SK-N-SH treated with all-trans-retinoic acid at 6 μM for 48 hours (cell line): ENCODE results near the gene ALDH1A2.

ENCODE experiments used
- ARNTL ChIP-seq: fragments of 450-650 bp; formaldehyde crosslinking; IDR thresholded peaks from 2 replicates; pipeline ENCODE4 v1.5.0; 2020; ENCODE audit warnings: low read depth, mild to moderate bottlenecking, moderate library complexity, borderline replicate concordance
- CREB5 ChIP-seq: fragments of 250-450 bp; sonication (Bioruptor Pico); IDR thresholded peaks from 2 replicates; pipeline ENCODE4 v1.5.1; 2020; ENCODE audit warnings: low read depth, mild to moderate bottlenecking, moderate library complexity
- ESRRG ChIP-seq: fragments of 250-450 bp; sonication (Bioruptor Pico); IDR thresholded peaks from 2 replicates; pipeline ENCODE4 v1.6.1; 2021; ENCODE audit warnings: mild to moderate bottlenecking
- GLIS3 ChIP-seq: fragments of 250-450 bp; sonication (Bioruptor Pico); IDR thresholded peaks from 2 replicates; pipeline ENCODE4 v1.5.0; 2020; ENCODE audit warnings: mild to moderate bottlenecking, moderate library complexity
- ISL1 ChIP-seq: fragments of 250-450 bp; sonication (Bioruptor Pico); IDR thresholded peaks from 2 replicates; pipeline ENCODE4 v2.1.2; 2022; ENCODE audit warnings: mild to moderate bottlenecking, moderate library complexity
- OSR1 ChIP-seq: fragments of 250-450 bp; sonication (Bioruptor Pico); IDR thresholded peaks from 2 replicates; pipeline ENCODE4 v1.8.0; 2022; ENCODE audit warnings: moderate library complexity, mild to moderate bottlenecking, inconsistent platforms
- PATZ1 ChIP-seq: fragments of 250-450 bp; sonication (Bioruptor Pico); IDR thresholded peaks from 2 replicates; pipeline ENCODE4 v1.8.0; 2020; ENCODE audit warnings: mild to moderate bottlenecking, moderate library complexity, borderline replicate concordance
- PPARA ChIP-seq: fragments of 250-450 bp; sonication (Bioruptor Pico); IDR thresholded peaks from 2 replicates; pipeline ENCODE4 v1.5.0; 2020; ENCODE audit warnings: mild to moderate bottlenecking, borderline replicate concordance
- SNAI2 ChIP-seq: fragments of 250-450 bp; sonication (Bioruptor Pico); IDR thresholded peaks from 2 replicates; pipeline ENCODE4 v1.5.0; 2020; ENCODE audit warnings: mild to moderate bottlenecking, moderate library complexity
- TOX ChIP-seq: fragments of 250-450 bp; sonication (Bioruptor Pico); IDR thresholded peaks from 2 replicates; pipeline ENCODE4 v1.8.0; 2021; ENCODE audit warnings: mild to moderate bottlenecking, moderate library complexity, borderline replicate concordance
- ZFP30 ChIP-seq: fragments of 450-650 bp; formaldehyde crosslinking; IDR thresholded peaks from 2 replicates; pipeline ENCODE4 v1.5.0; 2022; ENCODE audit warnings: mild to moderate bottlenecking, moderate library complexity
- ZNF70 ChIP-seq: fragments of 450-650 bp; formaldehyde crosslinking; IDR thresholded peaks from 2 replicates; pipeline ENCODE4 v1.5.0; 2020; ENCODE audit warnings: mild to moderate bottlenecking, moderate library complexity
- ZNF8 ChIP-seq: fragments of 450-650 bp; formaldehyde crosslinking; IDR thresholded peaks from 2 replicates; pipeline ENCODE4 v1.5.0; 2020; ENCODE audit warnings: mild to moderate bottlenecking, moderate library complexity

- TF ChIP-seq TOX (CRISPR knock-in tag) (no peak), ZFP30 (CRISPR knock-in tag) (no peak), PATZ1 (CRISPR knock-in tag) (no peak), OSR1 (CRISPR knock-in tag) (no peak), CREB5 (CRISPR knock-in tag) (no peak), ESRRG (no peak), SNAI2 (CRISPR knock-in tag) (no peak), ZNF8 (no peak), GLIS3 (no peak), ARNTL (CRISPR knock-in tag) (no peak), ZNF70 (no peak), PPARA (no peak), ISL1 (CRISPR knock-in tag) (no peak)
Observed at GRCh38 chr15:57947282-57947681, 118.2 kb downstream of the ALDH1A2 start.
